Measurements from ENCODE around the gene KAZN. TPM values are rescaled to one million over a fixed set of nuclear protein-coding genes. Genes with fewer than 3 reads are reported as not detected.

The KAZN gene
- polyA plus RNA-seq, 1 donor from 2014 or later, result 20.6 TPM

GRCh38 chr1:15073799-15074308 is 475.4 kb downstream of the KAZN start:
- TF ChIP-seq SMC3 (conservative IDR thresholded peaks at IDR 0.05; ENCODE audit: poor library complexity), result no peak
- TF ChIP-seq TAF1 (IDR thresholded peaks at IDR 0.05; ENCODE audit: low read depth), result no peak
- no peak for TF ChIP-seq REST (IDR thresholded peaks at IDR 0.05; ENCODE audit: borderline replicate concordance)
- no peak for TF ChIP-seq MXI1 (conservative IDR thresholded peaks at IDR 0.05; ENCODE audit: poor library complexity, severe bottlenecking)
- no peak for TF ChIP-seq POLR2AphosphoS5 (IDR thresholded peaks at IDR 0.05)
- TF ChIP-seq EP300 (conservative IDR thresholded peaks at IDR 0.05; ENCODE audit: poor library complexity, severe bottlenecking), result no peak
- TF ChIP-seq EZH2 (IDR thresholded peaks at IDR 0.05; ENCODE audit: borderline replicate concordance, insufficient read depth, low read length, poor library complexity, severe bottlenecking), result no peak
- TF ChIP-seq RAD21 (conservative IDR thresholded peaks at IDR 0.05), result no peak
- no peak for TF ChIP-seq CTCF (IDR thresholded peaks at IDR 0.05; ENCODE audit: poor library complexity, severe bottlenecking)
- no peaks in the 10 kb centered on the region for H3K79me2 ChIP-seq (replicated peaks; ENCODE audit: insufficient read depth, low read length)
- no peak overlapping the region for H3K4me2 ChIP-seq (ENCODE audit: low read length)
- no peak overlapping the region for H2AFZ ChIP-seq (ENCODE audit: low read depth, low read length)
- H4K20me1 ChIP-seq (ENCODE audit: insufficient read depth), result no peaks in the 10 kb centered on the region
- no peaks in the 10 kb centered on the region for H3K36me3 ChIP-seq (ENCODE audit: insufficient read depth, low read length)
- no peaks in the 10 kb centered on the region for H3K9me3 ChIP-seq (ENCODE audit: low read length)
- no peaks in the 10 kb centered on the region for H3F3A ChIP-seq (ENCODE audit: insufficient read depth, low read length, poor library complexity, severe bottlenecking)
- H3K27ac ChIP-seq (ENCODE audit: low read length), result no peak overlapping the region
- H3K9me2 ChIP-seq (ENCODE audit: insufficient read depth, low read length), result no peaks in the 10 kb centered on the region
- no peaks in the 10 kb centered on the region for H3K27me3 ChIP-seq (ENCODE audit: insufficient read depth, low read depth, low read length)
- no peak overlapping the region for H3K4me3 ChIP-seq (ENCODE audit: low read length)
- H3K9ac ChIP-seq (ENCODE audit: low read length), result no peak overlapping the region

- no peak overlapping the region for H3K9ac ChIP-seq (ENCODE audit: low read length)
- no peak overlapping the region for H3K4me2 ChIP-seq (ENCODE audit: low read length)
- no peaks in the 10 kb centered on the region for H3K9me3 ChIP-seq (ENCODE audit: low read length)
- H3K9me2 ChIP-seq (ENCODE audit: insufficient read depth, low read length), result no peaks in the 10 kb centered on the region
- no peak overlapping the region for H3K27ac ChIP-seq (ENCODE audit: low read length)
- no peaks in the 10 kb centered on the region for H3K36me3 ChIP-seq (ENCODE audit: insufficient read depth, low read length)
- no peak overlapping the region for H3K4me3 ChIP-seq (ENCODE audit: low read length)
- H3K79me2 ChIP-seq (replicated peaks; ENCODE audit: insufficient read depth, low read length), result no peaks in the 10 kb centered on the region
- no peaks in the 10 kb centered on the region for H3K27me3 ChIP-seq (ENCODE audit: insufficient read depth, low read depth, low read length)
- no peak overlapping the region for H2AFZ ChIP-seq (ENCODE audit: low read depth, low read length)
- TF ChIP-seq REST (IDR thresholded peaks at IDR 0.05; ENCODE audit: borderline replicate concordance), result no peak
- no peak for TF ChIP-seq CTCF (IDR thresholded peaks at IDR 0.05; ENCODE audit: poor library complexity, severe bottlenecking)
- TF ChIP-seq EZH2 (IDR thresholded peaks at IDR 0.05; ENCODE audit: borderline replicate concordance, insufficient read depth, low read length, poor library complexity, severe bottlenecking), result no peak
- no peak for TF ChIP-seq EP300 (conservative IDR thresholded peaks at IDR 0.05; ENCODE audit: poor library complexity, severe bottlenecking)
- TF ChIP-seq TAF1 (IDR thresholded peaks at IDR 0.05; ENCODE audit: low read depth), result no peak
- no peak for TF ChIP-seq RAD21 (conservative IDR thresholded peaks at IDR 0.05)
- TF ChIP-seq MXI1 (conservative IDR thresholded peaks at IDR 0.05; ENCODE audit: poor library complexity, severe bottlenecking), result no peak
- no peak for TF ChIP-seq SMC3 (conservative IDR thresholded peaks at IDR 0.05; ENCODE audit: poor library complexity)
- TF ChIP-seq POLR2AphosphoS5 (IDR thresholded peaks at IDR 0.05), result no peak
- H3F3A ChIP-seq (ENCODE audit: insufficient read depth, low read length, poor library complexity, severe bottlenecking), result no peaks in the 10 kb centered on the region
- no peaks in the 10 kb centered on the region for H4K20me1 ChIP-seq (ENCODE audit: insufficient read depth)
Observed at GRCh38 chr1:15075175-15075574, 476.7 kb downstream of the KAZN start.
